ENCODE measurements around the gene CNOT6L.
"Not testable (repeated sequence)": the region's sequence is repeated elsewhere in the genome, so short reads cannot be mapped to it uniquely, and the experiment has no call there.

CNOT6L gene

DNA sequence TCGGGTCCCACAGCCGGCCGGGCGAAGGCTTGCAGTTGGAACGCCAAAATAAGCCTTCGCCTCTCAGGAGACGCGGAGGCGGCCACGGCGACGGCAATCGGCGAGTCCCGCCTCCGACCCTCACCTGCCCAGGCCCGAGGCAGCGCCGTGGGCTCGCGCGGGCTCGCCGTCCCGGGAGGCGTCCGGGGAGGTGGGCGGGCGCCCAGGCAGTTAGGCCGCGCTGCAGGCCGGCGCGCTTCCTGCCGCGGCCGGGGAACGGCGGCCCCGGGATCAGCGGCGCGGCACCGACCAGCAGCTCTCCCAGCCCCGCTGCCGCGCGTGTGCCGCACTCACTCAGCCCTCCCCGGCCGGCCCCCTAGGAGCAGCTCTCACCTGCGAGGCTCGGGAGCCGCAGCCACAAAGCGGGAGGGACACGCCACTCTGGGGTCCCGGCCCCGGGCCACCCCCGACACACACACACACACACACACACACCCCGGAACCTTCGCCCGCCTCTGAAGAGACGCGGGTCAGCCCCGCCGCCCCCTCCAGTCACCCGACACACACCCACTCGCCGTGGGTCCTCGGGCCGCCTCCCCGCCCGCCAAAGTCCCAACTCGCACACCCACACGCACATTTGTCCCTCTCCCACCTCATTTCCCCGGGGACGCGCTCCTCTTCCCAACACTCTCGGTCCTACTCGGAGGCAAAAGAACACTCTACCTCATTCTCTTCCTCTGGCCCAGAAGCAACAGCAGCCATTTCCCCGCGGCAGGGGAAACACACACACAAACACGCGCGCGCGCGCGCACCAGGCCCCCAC is at the start of gene CNOT6L:
Gene CNOT6L, minus strand, starts transcription at position 767 of the 802 bp plus-strand sequence. Its CDS starts 60 bp downstream, at position 707.
- peak; percentile 4 to 8 for ATAC-seq

- no peak for ATAC-seq
Measured at GRCh38 chr4:77865259-77865658, 46.1 kb upstream of the CNOT6L start.

- ATAC-seq: not testable (repeated sequence)
Measured at GRCh38 chr4:77863341-77863740, 44.2 kb upstream of the CNOT6L start.

GRCh38 chr4:77862478-77863216 is 43.5 kb upstream of the CNOT6L start, which contains the start of gene MRPL1:
MRPL1 (plus strand) TSS chr4:77862830; CDS start chr4:77862849, 19 bp downstream.
- peak; percentile 79 to 81 for ATAC-seq

GRCh38 chr4:77861495-77861894 is 42.3 kb upstream of the CNOT6L start:
- peak; percentile 69 to 70 for ATAC-seq

- no peak for ATAC-seq
Measured at GRCh38 chr4:77859256-77859655, 40.1 kb upstream of the CNOT6L start.

- no peak for ATAC-seq
Measured at GRCh38 chr4:77856152-77856551, 37.0 kb upstream of the CNOT6L start.

DNA sequence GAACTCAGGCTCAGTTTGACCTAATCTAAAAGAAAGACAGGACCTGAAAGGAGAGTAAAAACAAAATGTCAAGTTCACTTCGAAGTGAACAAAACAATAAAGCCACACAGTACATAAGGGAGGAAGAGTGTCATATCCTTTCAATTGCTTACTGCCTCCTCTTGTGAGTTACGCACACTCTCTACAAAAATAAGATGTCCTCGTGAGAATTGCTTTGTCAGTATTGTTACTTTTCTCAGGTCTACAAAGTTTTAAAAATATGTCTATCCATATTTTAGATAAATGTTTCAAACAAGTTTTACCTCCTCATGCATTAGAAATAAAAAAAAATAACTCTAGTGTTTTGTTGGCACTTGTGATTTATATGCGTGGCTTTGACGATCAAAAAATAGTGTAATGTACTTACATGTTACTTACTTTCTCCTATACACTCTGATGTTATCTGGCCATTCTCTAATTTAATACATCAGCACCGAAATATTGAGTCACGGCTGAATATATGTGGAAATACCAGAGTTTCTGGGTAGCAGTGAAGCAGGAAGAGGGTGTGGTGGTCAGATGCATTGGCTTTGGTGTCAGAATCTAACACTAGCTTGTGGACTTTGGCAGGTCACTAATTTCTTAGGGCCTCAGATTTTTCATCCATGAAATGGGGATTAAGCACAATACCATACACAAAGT is 35.4 kb upstream of the CNOT6L start:
- peak; percentile 69 to 72 for ATAC-seq

DNA sequence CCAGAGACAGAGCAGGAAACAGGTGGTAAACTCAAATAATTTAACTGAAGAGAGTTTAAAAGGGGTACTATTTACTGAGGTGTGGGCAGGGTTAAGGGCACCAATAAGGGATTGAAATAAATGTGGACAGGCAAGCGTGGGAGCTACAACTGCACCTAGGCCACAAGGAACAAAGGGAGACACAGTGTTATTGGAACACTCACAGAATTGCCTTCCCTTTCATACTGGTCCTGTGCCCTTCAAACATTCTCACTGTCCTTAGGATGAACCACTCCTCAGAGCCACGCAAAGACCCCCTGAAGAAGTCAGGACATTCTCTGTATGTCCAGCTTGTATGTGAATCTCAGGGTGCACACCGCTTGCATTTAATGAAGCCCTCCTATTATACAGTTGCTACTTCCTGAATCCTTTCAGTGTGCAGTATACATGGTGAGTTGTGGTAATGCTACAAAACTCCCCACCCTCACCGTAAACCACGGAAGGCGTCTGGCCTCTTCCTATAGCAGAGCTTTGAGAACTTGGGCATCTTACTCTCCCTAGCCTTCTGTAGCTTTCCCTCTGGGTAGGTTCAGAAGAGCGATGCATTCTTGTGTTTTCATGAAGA is 33.8 kb upstream of the CNOT6L start:
- ATAC-seq: peak; percentile 80 to 89

GRCh38 chr4:77849278-77849965 is 30.3 kb upstream of the CNOT6L start:
- ATAC-seq: no peak

DNA sequence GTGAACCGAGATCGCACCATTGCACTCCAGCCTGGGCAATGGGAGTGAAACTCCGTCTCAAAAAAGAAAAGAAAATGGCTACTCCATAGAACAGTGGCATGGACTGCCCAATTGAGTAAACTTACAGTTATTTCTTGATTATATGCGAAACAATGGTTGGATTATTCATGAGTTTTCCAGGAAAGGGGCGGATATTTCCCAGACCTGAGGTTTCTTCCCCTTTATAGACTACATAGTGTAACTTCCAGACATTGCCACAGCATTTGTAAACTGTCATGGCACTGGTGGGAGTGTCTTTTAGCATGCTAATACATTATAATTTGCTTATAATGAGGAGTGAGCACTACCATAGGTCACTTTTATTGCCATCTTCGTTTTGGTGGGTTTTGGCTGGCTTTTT is 29.3 kb upstream of the CNOT6L start:
- ATAC-seq: no peak

- ATAC-seq: no peak
Measured at GRCh38 chr4:77845929-77846328, 26.8 kb upstream of the CNOT6L start.

DNA sequence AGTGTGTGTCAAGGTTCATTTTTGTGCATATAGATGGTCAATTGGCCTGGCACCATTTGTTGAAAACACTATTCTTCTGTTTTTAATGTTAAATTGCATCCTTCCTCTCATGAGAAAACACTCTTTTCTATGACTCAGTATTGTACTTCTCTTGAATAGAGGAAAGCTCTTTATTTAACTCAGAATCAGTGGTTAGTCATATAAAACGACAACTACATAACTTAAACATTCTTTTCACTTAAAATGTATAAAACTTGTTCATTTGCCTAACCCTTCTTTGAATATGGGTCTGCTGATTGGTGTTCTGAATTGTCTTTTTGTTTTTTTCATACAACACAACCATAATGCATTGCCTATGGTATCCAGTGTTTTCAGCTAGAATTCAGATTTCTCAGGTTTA is 26.2 kb upstream of the CNOT6L start:
- ATAC-seq: peak; percentile 64 to 72

- ATAC-seq: no peak
Measured at GRCh38 chr4:77844363-77844762, 25.2 kb upstream of the CNOT6L start.

GRCh38 chr4:77843628-77844027 is 24.5 kb upstream of the CNOT6L start:
- ATAC-seq: peak; percentile 61 to 68

GRCh38 chr4:77834403-77834802 is 15.2 kb upstream of the CNOT6L start:
- ATAC-seq: no peak

- no peak for ATAC-seq
Measured at GRCh38 chr4:77833126-77833724, 14.1 kb upstream of the CNOT6L start.

DNA sequence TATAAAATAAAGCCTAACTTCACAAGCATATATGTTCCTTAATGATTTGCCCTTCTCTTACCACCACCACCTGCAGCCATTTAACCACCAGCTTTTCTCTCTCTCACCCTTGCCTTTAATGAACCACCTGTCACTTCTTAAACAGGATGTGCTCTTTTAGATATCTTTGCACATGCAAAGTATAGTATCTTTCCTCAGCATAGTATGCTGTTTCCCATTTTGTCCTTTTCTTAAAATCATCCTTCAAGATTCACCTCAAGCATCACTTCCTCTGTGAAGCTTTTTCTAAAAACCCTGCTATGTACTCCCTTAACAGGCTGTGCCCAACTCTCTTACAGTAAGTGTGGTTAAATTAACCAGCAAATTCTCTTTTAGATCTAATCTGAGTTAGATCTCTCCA is 8.2 kb upstream of the CNOT6L start:
- ATAC-seq: peak; percentile 43 to 56

DNA sequence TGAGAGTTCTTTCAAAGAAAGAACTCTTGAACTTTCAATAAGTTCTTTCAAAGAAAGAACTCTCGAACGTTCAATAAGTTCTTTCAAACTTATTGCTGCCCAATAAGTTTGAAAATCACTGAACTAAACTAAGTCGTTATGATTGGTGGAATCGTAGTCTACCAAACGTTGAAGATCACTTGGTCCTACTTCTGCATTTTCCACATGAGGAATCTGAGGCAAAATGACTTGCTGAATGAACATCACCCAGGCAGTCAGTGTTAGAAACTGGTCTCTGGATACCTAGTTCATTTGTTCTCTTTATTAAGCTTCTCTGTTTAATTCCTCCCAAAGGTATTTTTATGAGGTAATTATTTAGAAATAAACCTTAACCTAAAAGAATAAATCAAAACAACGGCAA is 7.1 kb upstream of the CNOT6L start:
- ATAC-seq: no peak

DNA sequence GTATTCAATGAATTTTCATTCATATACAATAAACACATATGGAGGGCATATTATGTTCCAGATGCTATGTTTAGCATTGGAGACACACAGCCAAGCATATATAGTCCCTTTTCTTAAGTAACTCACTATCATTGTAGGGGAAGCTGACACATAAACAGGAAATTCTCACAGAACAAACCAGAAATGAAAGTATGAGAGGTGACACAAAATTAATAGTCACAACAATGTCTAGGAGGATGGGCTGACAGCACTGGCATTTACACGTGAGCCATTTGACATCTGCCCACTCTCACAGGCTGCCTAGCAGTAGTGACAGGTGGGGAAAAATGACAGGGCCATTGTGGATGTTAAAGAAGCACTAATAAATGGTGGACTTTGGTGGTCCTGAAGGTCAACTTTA is 2.6 kb upstream of the CNOT6L start:
- peak; percentile 43 to 44 for ATAC-seq

- no peak for ATAC-seq
Measured at GRCh38 chr4:77820649-77821561, 1.7 kb upstream of the CNOT6L start.
